Measurements from ENCODE around the gene SLC39A2.
A peak's percentile ranks its signal among the peaks of the same experiment; 100 is the strongest.
"Not testable (repeated sequence)": the region's sequence is repeated elsewhere in the genome, so short reads cannot be mapped to it uniquely, and the experiment has no call there.

SLC39A2 gene

GRCh38 chr14:20982646-20983369 is 16.3 kb upstream of the SLC39A2 start:
- Mint-ChIP-seq H3K9me3 (no peaks in the 10 kb centered on the region), H3K4me3 (no peak overlapping the region), H3K27me3 (peaks cover 36 to 56% of the 10 kb centered on the region in 2 donors), H3K27ac (no peak overlapping the region), H3K36me3 (ENCODE audit: insufficient read depth) (no peaks in the 10 kb centered on the region), H3K4me1 (ENCODE audit: low read depth in 2 of 2) (no peaks in the 10 kb centered on the region)
- ATAC-seq (replicated peaks) (no peak), DNase-seq (no peak)

DNA sequence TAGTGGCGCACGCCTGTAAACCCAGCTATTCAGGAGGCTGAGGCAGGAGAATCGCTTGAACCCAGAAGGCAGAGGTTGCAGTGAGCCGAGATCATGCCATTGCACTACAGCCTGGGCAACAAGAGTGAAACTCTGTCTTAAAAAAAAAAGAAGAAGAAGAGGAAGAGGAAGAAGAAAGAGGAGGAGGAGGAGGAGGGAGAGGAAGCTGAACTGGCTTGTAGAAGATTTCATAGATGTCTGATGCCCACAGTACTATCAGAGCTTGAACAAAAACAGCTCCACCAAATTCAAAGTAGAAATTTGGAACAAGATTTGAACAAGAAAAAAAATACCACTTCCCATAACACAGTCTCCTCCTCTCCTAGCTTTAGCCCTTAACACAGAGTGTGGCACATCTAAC is 13.4 kb upstream of the SLC39A2 start:
- peaks cover 18 to 35% of the 10 kb centered on the region in 2 donors for H3K27me3 Mint-ChIP-seq
- H3K4me1 Mint-ChIP-seq (ENCODE audit: low read depth in 2 of 2): not testable (repeated sequence)

GRCh38 chr14:20986811-20987210 is 12.3 kb upstream of the SLC39A2 start:
- ATAC-seq (replicated peaks) (no peak), DNase-seq (no peak)
- no peaks in the 10 kb centered on the region for H3K9me3 Mint-ChIP-seq
- no peak overlapping the region for H3K4me3 Mint-ChIP-seq
- no peak overlapping the region for H3K27ac Mint-ChIP-seq
- peaks cover 13% of the 10 kb centered on the region for H3K36me3 Mint-ChIP-seq (ENCODE audit: insufficient read depth)
- H3K27me3 Mint-ChIP-seq: peaks cover 17 to 32% of the 10 kb centered on the region in 2 donors
- peaks cover 13 to 15% of the 10 kb centered on the region in 2 donors for H3K4me1 Mint-ChIP-seq (ENCODE audit: low read depth in 2 of 2)

More for the DNA sequence above, 13.4 kb upstream of the SLC39A2 start:
- ATAC-seq (replicated peaks); H3K36me3 Mint-ChIP-seq (ENCODE audit: insufficient read depth); H3K9me3 Mint-ChIP-seq; H3K27ac Mint-ChIP-seq; H3K4me3 Mint-ChIP-seq; DNase-seq: not testable (repeated sequence)

- DNase-seq (no peak), ATAC-seq (replicated peaks) (no peak)
These were observed 10.2 kb upstream of the SLC39A2 start for GRCh38 chr14:20988717-20989470.

GRCh38 chr14:20989471-20989786 is 9.7 kb upstream of the SLC39A2 start:
- H3K27me3 Mint-ChIP-seq: peaks cover 6 to 8% of the 10 kb centered on the region in 2 donors
- no peak for ATAC-seq (replicated peaks)

More at GRCh38 chr14:20988717-20989470, 10.2 kb upstream of the SLC39A2 start:
- peaks cover 9 to 13% of the 10 kb centered on the region in 2 donors for H3K27me3 Mint-ChIP-seq
- H3K36me3 Mint-ChIP-seq (ENCODE audit: insufficient read depth): peaks cover 34% of the 10 kb centered on the region
- H3K4me1 Mint-ChIP-seq (ENCODE audit: low read depth in 2 of 2): peaks cover 15 to 20% of the 10 kb centered on the region in 2 donors
- peak overlapping the region; percentile 96 for H3K27ac Mint-ChIP-seq
- H3K4me3 Mint-ChIP-seq: peak overlapping the region; percentile 2 to 48
- H3K9me3 Mint-ChIP-seq: no peaks in the 10 kb centered on the region

GRCh38 chr14:20989787-20990600 is 9.1 kb upstream of the SLC39A2 start, which contains the start of gene METTL17:
METTL17 (plus strand) TSS chr14:20989980; CDS start chr14:20990003, 23 bp downstream.
- no peaks in the 10 kb centered on the region for H3K9me3 Mint-ChIP-seq
- peaks cover 45% of the 10 kb centered on the region for H3K36me3 Mint-ChIP-seq (ENCODE audit: insufficient read depth)

More at GRCh38 chr14:20989471-20989786, 9.7 kb upstream of the SLC39A2 start:
- DNase-seq: no peak
- Mint-ChIP-seq H3K9me3 (no peaks in the 10 kb centered on the region), H3K4me3 (peak overlapping the region; percentile 94 to 96), H3K27ac (peak overlapping the region; percentile 96), H3K36me3 (ENCODE audit: insufficient read depth) (peaks cover 39% of the 10 kb centered on the region), H3K4me1 (ENCODE audit: low read depth in 2 of 2) (peaks cover 15 to 22% of the 10 kb centered on the region in 2 donors)

DNA sequence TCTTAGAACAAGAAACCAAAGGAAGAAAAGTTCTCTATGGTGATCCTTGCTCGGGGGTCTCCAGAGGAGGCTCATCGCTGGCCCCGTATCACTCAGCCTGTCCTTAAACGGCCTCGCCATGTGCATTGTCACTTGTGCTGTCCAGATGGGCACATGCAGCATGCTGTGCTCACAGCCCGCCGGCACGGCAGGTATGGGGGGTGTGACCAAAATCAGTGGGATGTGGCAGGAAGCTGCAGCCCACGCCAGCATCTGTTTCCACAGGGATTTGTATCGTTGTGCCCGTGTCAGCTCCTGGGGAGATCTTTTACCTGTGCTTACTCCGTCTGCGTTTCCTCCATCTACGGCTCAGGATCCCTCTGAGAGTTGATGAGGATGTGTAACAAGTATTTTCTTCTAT is 2.6 kb upstream of the SLC39A2 start:
- DNase-seq: no peak
- peaks cover 64% of the 10 kb centered on the region for H3K36me3 Mint-ChIP-seq (ENCODE audit: insufficient read depth)
- H3K27ac Mint-ChIP-seq: no peak overlapping the region
- H3K4me3 Mint-ChIP-seq: no peak overlapping the region
- peaks cover 8 to 10% of the 10 kb centered on the region in 2 donors for H3K4me1 Mint-ChIP-seq (ENCODE audit: low read depth in 2 of 2)
- no peaks in the 10 kb centered on the region for H3K27me3 Mint-ChIP-seq
- no peaks in the 10 kb centered on the region for H3K9me3 Mint-ChIP-seq
- no peak for ATAC-seq (replicated peaks)

More at GRCh38 chr14:20989787-20990600, 9.1 kb upstream of the SLC39A2 start, which contains the start of gene METTL17:
- DNase-seq (peak; percentile 73 to 76 (median 75)), ATAC-seq (replicated peaks) (peak; percentile 92)
- peaks cover 17 to 22% of the 10 kb centered on the region in 2 donors for H3K4me1 Mint-ChIP-seq (ENCODE audit: low read depth in 2 of 2)
- peaks cover 2 to 4% of the 10 kb centered on the region in 2 donors for H3K27me3 Mint-ChIP-seq
- H3K4me3 Mint-ChIP-seq: peak within 1 kb of the TSS; percentile 94 to 96
- H3K27ac Mint-ChIP-seq: peak within 1 kb of the TSS; percentile 96

GRCh38 chr14:20997115-20997514 is 2.0 kb upstream of the SLC39A2 start:
- ATAC-seq (replicated peaks) (no peak), DNase-seq (no peak)
- peaks cover 4 to 5% of the 10 kb centered on the region in 2 donors for H3K4me1 Mint-ChIP-seq (ENCODE audit: low read depth in 2 of 2)
- H3K27ac Mint-ChIP-seq: no peak overlapping the region
- no peaks in the 10 kb centered on the region for H3K27me3 Mint-ChIP-seq
- no peaks in the 10 kb centered on the region for H3K9me3 Mint-ChIP-seq
- H3K36me3 Mint-ChIP-seq (ENCODE audit: insufficient read depth): peaks cover 58% of the 10 kb centered on the region
- no peak overlapping the region for H3K4me3 Mint-ChIP-seq

DNA sequence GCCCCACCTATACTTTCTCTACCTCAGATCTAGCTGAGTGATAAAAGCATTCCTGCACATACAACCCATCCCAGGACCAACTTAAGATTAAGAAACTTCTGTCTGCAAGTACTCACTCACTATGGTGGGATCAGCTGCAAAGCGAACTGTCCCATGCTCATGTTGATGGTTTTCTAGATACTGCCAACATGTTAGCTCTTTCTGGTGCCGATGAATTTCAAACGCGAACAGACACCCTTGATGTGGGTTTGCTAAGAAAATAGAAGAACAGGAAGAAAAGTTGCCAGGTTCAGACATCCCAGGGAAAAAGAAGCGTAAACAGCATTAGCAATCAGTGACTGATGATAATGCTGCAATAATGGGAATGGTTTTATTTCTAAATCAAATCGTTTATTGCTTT is 1.5 kb upstream of the SLC39A2 start:
- H3K27me3 Mint-ChIP-seq: no peaks in the 10 kb centered on the region
- no peak for ATAC-seq (replicated peaks)

DNA sequence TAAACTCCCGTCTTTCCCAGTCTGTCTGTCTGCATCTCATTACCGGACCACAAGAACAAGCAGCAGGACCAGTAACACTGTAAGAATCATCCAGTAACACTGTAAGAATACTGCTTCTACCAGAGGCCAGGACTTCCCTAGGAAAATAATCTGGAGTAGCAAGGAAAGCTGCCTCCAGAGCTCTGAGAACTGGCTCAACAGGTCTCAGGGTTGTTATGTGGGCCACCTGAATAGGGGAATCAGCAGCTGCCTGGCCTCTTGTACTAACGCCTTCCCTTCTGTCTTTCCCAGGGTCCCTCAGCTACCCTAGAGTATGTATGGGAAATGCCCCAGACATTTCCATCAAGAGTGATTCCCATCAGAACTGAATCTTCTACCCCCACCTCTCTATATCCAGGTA is 954 bp upstream of the SLC39A2 start:
- H3K36me3 Mint-ChIP-seq (ENCODE audit: insufficient read depth): peaks cover 47% of the 10 kb centered on the region
- no peaks in the 10 kb centered on the region for H3K27me3 Mint-ChIP-seq
- no peaks in the 10 kb centered on the region for H3K9me3 Mint-ChIP-seq
- ATAC-seq (replicated peaks) (no peak), DNase-seq (no peak)
- H3K27ac Mint-ChIP-seq: peak overlapping the region in 1 of 2 donors; percentile 22
- no peak overlapping the region for H3K4me3 Mint-ChIP-seq
- peaks cover 4 to 5% of the 10 kb centered on the region in 2 donors for H3K4me1 Mint-ChIP-seq (ENCODE audit: low read depth in 2 of 2)

More for the DNA sequence above, 1.5 kb upstream of the SLC39A2 start:
- Mint-ChIP-seq H3K9me3 (no peaks in the 10 kb centered on the region), H3K4me3 (no peak overlapping the region), H3K36me3 (ENCODE audit: insufficient read depth) (peaks cover 53% of the 10 kb centered on the region), H3K4me1 (ENCODE audit: low read depth in 2 of 2) (peaks cover 4 to 5% of the 10 kb centered on the region in 2 donors), H3K27ac (no peak overlapping the region)
- no peak for DNase-seq

GRCh38 chr14:20999591-20999990 is 498 bp downstream of the SLC39A2 start:
- DNase-seq (no peak), ATAC-seq (replicated peaks) (no peak)
- H3K27ac Mint-ChIP-seq: peak overlapping the region in 1 of 2 donors; percentile 3

DNA sequence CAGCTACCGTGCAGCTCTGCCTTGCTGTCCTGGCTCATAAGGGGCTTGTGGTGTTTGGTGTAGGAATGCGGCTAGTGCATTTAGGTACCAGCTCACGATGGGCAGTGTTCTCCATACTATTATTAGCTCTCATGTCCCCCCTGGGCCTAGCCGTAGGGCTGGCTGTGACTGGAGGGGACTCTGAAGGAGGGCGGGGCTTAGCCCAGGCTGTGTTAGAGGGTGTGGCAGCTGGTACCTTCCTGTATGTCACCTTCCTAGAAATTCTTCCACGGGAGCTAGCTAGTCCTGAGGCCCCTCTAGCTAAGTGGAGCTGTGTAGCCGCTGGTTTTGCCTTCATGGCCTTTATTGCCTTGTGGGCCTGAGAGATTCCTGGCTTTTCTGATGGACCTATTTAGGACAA is 2.1 kb downstream of the SLC39A2 start:
- Mint-ChIP-seq H3K4me3 (no peak overlapping the region), H3K27ac (peak overlapping the region in 1 of 2 donors; percentile 12)

More at GRCh38 chr14:20999591-20999990, 498 bp downstream of the SLC39A2 start:
- Mint-ChIP-seq H3K4me3 (no peak overlapping the region), H3K9me3 (no peaks in the 10 kb centered on the region), H3K4me1 (ENCODE audit: low read depth in 2 of 2) (peaks cover 0 to 5% of the 10 kb centered on the region in 2 donors), H3K27me3 (no peaks in the 10 kb centered on the region), H3K36me3 (ENCODE audit: insufficient read depth) (peaks cover 33% of the 10 kb centered on the region)

DNA sequence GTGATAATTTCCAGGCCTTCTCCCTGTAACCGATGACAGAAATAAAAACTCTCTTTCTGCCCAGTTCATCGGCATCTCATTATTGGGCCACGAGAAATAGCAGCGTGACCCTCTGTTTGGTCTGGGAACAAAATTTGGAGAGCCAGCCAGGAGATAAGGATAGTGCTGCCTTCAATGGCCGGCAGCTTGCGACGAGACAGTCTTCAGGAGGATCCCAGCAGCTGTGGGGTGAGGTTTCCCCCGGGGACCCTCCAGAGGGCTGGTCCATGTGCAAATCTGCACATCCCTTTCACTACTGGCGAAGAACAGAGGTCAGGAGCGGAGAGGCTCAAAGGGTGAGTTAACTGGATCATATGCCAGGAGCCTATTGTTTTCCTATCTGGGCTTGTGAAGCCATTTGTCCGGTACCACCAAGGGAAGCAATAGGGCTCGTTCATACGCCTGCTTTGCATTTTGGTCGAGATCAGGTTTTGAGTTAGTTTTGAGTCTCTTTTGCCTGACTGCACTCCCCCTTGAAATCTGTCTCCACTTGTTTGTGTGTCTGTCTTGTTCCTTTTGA is 4.8 kb downstream of the SLC39A2 start:
- Mint-ChIP-seq H3K27ac (no peak overlapping the region), H3K36me3 (ENCODE audit: insufficient read depth) (no peaks in the 10 kb centered on the region), H3K9me3 (no peaks in the 10 kb centered on the region), H3K4me1 (ENCODE audit: low read depth in 2 of 2) (no peaks in the 10 kb centered on the region), H3K27me3 (no peaks in the 10 kb centered on the region), H3K4me3 (no peak overlapping the region)
- DNase-seq (no peak), ATAC-seq (replicated peaks) (no peak)

More for the DNA sequence above, 2.1 kb downstream of the SLC39A2 start:
- DNase-seq: no peak
- Mint-ChIP-seq H3K4me1 (ENCODE audit: low read depth in 2 of 2) (peaks cover 0 to 1% of the 10 kb centered on the region in 2 donors), H3K9me3 (no peaks in the 10 kb centered on the region), H3K36me3 (ENCODE audit: insufficient read depth) (peaks cover 17% of the 10 kb centered on the region), H3K27me3 (no peaks in the 10 kb centered on the region)
- no peak for ATAC-seq (replicated peaks)
